ENCODE data around the gene TMEM42.
"Not testable (repeated sequence)": the region's sequence is repeated elsewhere in the genome, so short reads cannot be mapped to it uniquely, and the experiment has no call there.

TMEM42 gene

DNA sequence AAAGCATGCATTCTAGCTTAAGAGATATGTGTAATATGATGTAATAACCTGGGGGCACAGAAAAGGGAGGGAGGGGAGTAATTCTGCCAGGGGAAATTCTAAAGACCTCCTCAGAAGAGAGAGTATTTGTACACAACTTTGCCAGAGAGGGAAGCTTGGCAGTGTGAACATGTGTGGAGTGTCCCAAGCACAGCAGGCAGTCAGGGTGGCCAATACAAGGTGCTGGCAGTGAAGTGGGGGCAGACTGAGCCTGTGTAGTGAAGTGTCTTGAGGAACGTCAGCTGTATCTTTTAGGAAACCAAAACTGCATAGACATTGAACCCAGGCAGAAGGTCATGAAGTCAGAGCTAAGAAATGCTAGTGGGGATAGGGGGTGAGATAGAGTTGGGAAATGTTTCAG is 29.7 kb upstream of the TMEM42 start:
- TF ChIP-seq, protein P1, sequence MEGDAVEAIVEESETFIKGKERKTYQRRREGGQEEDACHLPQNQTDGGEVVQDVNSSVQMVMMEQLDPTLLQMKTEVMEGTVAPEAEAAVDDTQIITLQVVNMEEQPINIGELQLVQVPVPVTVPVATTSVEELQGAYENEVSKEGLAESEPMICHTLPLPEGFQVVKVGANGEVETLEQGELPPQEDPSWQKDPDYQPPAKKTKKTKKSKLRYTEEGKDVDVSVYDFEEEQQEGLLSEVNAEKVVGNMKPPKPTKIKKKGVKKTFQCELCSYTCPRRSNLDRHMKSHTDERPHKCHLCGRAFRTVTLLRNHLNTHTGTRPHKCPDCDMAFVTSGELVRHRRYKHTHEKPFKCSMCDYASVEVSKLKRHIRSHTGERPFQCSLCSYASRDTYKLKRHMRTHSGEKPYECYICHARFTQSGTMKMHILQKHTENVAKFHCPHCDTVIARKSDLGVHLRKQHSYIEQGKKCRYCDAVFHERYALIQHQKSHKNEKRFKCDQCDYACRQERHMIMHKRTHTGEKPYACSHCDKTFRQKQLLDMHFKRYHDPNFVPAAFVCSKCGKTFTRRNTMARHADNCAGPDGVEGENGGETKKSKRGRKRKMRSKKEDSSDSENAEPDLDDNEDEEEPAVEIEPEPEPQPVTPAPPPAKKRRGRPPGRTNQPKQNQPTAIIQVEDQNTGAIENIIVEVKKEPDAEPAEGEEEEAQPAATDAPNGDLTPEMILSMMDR (IDR thresholded peaks at IDR 0.05): no peak
- no peak for DNase-seq (ENCODE audit: low spot score)
- H3K27ac ChIP-seq: no peak overlapping the region
- H3K4me3 ChIP-seq: no peak overlapping the region

DNA sequence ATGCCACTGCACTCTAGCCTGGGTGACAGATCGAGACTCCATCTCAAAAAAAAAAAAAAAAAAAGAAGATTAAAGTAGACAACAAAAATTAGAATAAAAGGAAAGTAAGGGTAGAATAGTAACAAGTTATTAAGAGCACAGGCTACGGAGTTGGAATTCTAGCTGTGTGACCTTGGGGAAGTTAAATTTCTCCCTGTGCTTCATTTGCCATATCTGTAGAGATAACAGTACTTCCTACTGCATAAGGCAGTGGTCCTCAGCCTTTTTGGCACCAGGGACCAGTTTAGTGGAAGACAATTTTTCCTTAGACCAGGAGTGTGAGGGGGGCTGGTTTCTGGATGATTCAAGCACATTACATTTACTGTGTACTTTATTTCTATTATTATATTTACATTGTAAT is 28.7 kb upstream of the TMEM42 start:
- Histone ChIP-seq H3K4me3 (no peak overlapping the region), H3K27ac (no peak overlapping the region)
- DNase-seq (ENCODE audit: low spot score): no peak
- TF ChIP-seq, protein P1 (IDR thresholded peaks at IDR 0.05): no peak

DNA sequence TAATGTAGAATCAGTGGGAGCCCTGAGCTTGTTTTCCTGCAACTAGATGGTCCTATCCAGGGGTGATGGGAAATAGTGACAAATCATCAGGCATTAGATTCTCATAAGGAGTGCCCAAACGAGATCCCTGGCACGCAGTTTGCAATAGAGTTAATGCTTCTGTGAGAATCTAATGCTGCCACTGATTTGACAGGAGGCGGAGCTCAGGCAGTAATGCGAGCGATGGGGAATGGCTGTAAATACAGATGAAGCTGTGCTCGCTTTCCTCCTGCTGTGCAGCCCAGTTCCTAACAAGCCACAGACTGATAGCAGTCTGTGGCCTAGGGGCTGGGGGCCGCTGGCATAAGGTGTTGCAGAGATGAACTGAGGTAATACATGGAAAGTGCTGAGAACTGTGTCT is 28.3 kb upstream of the TMEM42 start:
- TF ChIP-seq, protein P1 (IDR thresholded peaks at IDR 0.05): no peak
- no peak overlapping the region for H3K27ac ChIP-seq
- no peak overlapping the region for H3K4me3 ChIP-seq
- DNase-seq (ENCODE audit: low spot score): no peak

DNA sequence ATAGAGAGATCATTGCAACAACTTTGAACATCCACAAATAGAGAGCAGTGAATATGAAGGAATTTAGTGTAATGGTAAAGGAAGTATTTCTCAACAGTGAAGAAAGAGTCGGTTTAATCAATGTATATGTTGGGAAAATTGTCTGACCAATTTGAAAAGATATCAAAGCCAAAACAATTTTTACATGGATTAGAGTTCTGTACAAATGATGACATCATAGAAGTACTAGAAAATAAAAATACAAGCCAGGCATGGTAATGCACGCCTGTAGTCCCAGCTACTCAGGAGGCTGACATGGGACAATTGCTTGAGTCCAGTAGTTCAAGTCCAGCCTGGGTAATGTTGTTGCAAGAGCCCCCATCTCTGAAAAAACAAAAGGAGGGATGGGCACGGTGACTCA is 26.0 kb upstream of the TMEM42 start:
- TF ChIP-seq, protein P1 (IDR thresholded peaks at IDR 0.05): no peak
- no peak for DNase-seq (ENCODE audit: low spot score)

DNA sequence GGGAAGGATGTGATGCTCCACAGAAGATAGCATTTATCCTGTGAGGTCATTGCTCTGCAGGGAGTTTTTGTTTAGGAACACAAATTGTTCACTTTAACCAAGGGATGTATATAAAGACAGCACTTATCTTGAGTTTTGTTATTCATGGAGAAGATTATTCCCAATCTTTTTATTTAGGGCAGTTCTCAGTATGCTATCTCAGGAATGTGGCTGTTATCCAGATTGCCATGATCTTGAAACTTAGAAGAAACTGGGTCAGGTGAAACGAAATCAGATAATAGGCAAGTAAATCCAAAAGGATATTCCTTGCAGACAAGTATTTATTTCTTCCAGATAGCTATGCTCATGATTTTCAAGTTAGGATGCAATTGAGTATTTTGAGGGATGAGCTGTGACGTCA is 19.3 kb upstream of the TMEM42 start:
- H3K27ac ChIP-seq: no peak overlapping the region
- no peak overlapping the region for H3K4me3 ChIP-seq
- TF ChIP-seq, protein P1 (IDR thresholded peaks at IDR 0.05): no peak
- DNase-seq (ENCODE audit: low spot score): no peak

More for the DNA sequence above, 26.0 kb upstream of the TMEM42 start:
- Histone ChIP-seq H3K4me3 (no peak overlapping the region), H3K27ac (no peak overlapping the region)

DNA sequence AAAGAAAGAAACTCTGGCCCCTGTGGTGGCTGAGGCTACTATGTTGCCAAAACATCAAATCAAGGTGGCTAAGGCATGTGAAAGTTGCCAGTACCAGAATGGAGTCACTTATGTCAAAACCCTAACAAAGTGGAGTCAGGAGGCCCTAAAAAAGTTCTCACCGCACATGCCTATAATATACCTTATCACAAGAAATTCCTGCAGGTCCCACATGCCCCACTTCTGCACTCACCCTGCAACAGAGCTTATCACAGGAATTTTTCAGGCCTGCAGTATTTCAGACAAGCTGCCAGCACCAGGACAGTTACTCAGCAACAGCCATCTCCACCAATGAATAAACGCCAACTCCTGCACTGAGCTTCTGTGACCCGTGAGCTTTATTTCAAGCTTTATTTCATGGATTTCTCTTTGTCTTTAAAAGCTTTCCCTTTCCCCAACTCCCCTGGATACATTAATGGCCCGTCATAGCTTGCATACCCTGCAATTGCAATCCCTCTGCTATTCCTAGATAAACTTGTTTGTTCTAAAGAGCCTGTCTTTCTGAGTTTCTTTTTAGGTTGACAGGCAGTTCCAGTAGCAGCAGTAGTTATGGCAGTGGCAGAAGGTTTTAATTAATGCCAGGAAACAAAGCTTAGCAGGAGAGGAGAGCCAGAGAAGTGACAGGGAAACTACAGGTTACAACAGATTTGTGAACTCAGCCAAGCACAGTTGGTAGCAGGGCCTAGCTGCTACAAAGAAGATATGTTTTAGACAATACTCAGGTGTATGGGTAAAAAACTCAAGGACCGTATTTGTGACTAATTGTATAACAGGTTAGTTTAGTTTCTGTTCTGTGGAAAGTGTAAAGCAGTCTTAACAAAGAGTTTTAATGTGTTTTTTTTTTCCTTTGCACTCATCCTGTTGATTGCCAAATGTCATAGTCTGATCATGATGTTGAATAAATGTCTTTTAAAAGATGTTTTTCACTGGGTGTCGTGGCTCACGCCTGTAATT is 15.9 kb upstream of the TMEM42 start:
- DNase-seq (ENCODE audit: low spot score): no peak
- H3K27ac ChIP-seq: peak overlapping the region in 1 of 2 donors; percentile 58
- TF ChIP-seq, protein P1 (IDR thresholded peaks at IDR 0.05): no peak
- no peak overlapping the region for H3K4me3 ChIP-seq

DNA sequence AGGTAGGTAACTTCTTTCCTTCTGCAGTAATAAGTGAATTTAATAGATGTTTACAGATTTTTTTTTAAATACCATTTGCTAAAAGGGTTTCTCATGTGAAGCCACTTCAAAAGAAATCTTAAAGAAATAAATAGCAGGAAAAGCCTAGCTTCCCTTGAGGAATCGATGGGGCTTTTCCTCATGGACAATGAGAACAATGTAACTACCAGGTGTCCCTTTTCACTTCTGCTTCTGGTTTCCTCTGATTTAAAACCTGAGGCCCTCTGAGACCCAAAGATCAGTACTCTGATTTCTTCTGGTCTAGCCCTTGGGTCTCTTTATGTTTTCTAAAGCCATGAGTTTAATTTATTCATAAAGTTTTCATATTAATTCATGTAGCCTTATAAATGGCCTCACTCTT is 13.1 kb upstream of the TMEM42 start:
- TF ChIP-seq, protein P1 (IDR thresholded peaks at IDR 0.05): no peak
- no peak for DNase-seq (ENCODE audit: low spot score)
- Histone ChIP-seq H3K4me3 (no peak overlapping the region), H3K27ac (no peak overlapping the region)

DNA sequence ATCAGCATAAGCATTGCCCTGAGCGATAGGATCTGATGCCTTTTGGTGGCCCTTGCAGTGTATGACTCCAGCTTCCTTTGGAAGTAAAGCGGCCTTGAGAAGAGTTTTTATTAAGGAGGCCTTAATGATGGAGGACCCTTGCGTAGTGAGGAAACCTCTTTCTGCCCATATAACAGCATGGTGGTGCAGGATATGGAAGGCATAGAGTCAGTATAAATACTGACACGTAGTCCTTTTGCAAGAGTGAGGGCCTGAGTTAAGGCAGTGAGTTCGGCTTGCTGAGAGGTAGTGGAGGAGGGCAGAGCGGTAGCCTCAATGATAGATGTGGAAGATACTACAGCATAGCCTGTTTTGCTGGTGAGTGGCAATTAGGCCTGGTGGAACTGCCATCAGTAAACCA is 5.0 kb upstream of the TMEM42 start:
- H3K4me3 ChIP-seq; DNase-seq (ENCODE audit: low spot score); H3K27ac ChIP-seq: not testable (repeated sequence)
